HUES64 (cell line): ENCODE data around the gene C4orf51.

Experiments used
- H3K27ac ChIP-seq: 2 replicates; pipeline ENCODE4 v1.7.0; 2013; ENCODE audit warnings: low read depth, low read length, inconsistent platforms
- H3K27me3 ChIP-seq: 2 replicates; pipeline ENCODE4 v1.6.1; 2013; ENCODE audit warnings: mild to moderate bottlenecking, low read length; ENCODE audit not compliant: insufficient read depth
- H3K36me3 ChIP-seq: 2 replicates; pipeline ENCODE4 v1.6.1; 2013; ENCODE audit warnings: mild to moderate bottlenecking, low read length; ENCODE audit not compliant: insufficient read depth
- H3K4me1 ChIP-seq: 2 replicates; pipeline ENCODE4 v1.6.1; 2013; ENCODE audit warnings: mild to moderate bottlenecking, low read length, moderate library complexity; ENCODE audit not compliant: insufficient read depth
- H3K4me3 ChIP-seq: 2 replicates; pipeline ENCODE4 v1.5.1; 2013; ENCODE audit warnings: mild to moderate bottlenecking, low read length, moderate library complexity
- H3K9ac ChIP-seq: 2 replicates; pipeline ENCODE4 v1.6.1; 2013; ENCODE audit warnings: mild to moderate bottlenecking, low read depth, low read length
- H3K9me3 ChIP-seq: 2 replicates; pipeline ENCODE4 v1.6.1; 2013; ENCODE audit warnings: low read depth, low read length; ENCODE audit not compliant: insufficient read depth
- WGBS: fragments of 150-250, 120-280 bp; methylation state at CpG from one replicate; pipeline ENCODE4 v1.1.7; 2013; ENCODE audit warnings: missing lambda C conversion rate; 5-methylcytosine and 5-hydroxymethylcytosine counted together

C4orf51 gene

GRCh38 chr4:145775406-145775805 lies 95.5 kb downstream of the C4orf51 start:
- no peak overlapping the region for H3K27ac ChIP-seq
- no peaks in the 10 kb centered on the region for H3K4me1 ChIP-seq

GRCh38 chr4:145776208-145776607 lies 96.3 kb downstream of the C4orf51 start:
- Histone ChIP-seq H3K9me3 (no peaks in the 10 kb centered on the region), H3K4me3 (no peak overlapping the region), H3K36me3 (peaks cover 76% of the 10 kb centered on the region), H3K27ac (no peak overlapping the region), H3K27me3 (no peaks in the 10 kb centered on the region), H3K4me1 (no peaks in the 10 kb centered on the region), H3K9ac (no peak overlapping the region)
- 91% methylated on average over 4 of the region's 4 CpGs for WGBS

More at GRCh38 chr4:145775406-145775805, 95.5 kb downstream of the C4orf51 start:
- Histone ChIP-seq H3K9ac (no peak overlapping the region), H3K36me3 (peaks cover 83% of the 10 kb centered on the region), H3K9me3 (no peaks in the 10 kb centered on the region), H3K4me3 (no peak overlapping the region), H3K27me3 (no peaks in the 10 kb centered on the region)
- 95% methylated on average over 3 of the region's 3 CpGs for WGBS

- H3K36me3 ChIP-seq = peaks cover 55% of the 10 kb centered on the region
- no peak overlapping the region for H3K27ac ChIP-seq
- H3K9me3 ChIP-seq = 0 out of 2 replicates have a peak, but pooled peaks cover 3% of the 10 kb centered on the region
- WGBS = 90% methylated on average over 8 of the region's 8 CpGs
- H3K9ac ChIP-seq = no peak overlapping the region
- no peaks in the 10 kb centered on the region for H3K27me3 ChIP-seq
- H3K4me1 ChIP-seq = no peaks in the 10 kb centered on the region
- H3K4me3 ChIP-seq = no peak overlapping the region
Observed at GRCh38 chr4:145779319-145779801, 99.4 kb downstream of the C4orf51 start.

GRCh38 chr4:145781351-145781750 lies 101.4 kb downstream of the C4orf51 start:
- Histone ChIP-seq H3K9me3 (0 out of 2 replicates have a peak, but pooled peaks cover 3% of the 10 kb centered on the region), H3K4me1 (no peaks in the 10 kb centered on the region), H3K9ac (no peak overlapping the region), H3K36me3 (peaks cover 39% of the 10 kb centered on the region), H3K4me3 (no peak overlapping the region), H3K27me3 (no peaks in the 10 kb centered on the region), H3K27ac (no peak overlapping the region)
- WGBS = 93% methylated on average over 2 of the region's 2 CpGs
